Measurements from ENCODE around the gene VPS33B. TPM values are rescaled to one million over a fixed set of nuclear protein-coding genes. Genes with fewer than 3 reads are reported as not detected.

VPS33B gene
- total RNA-seq, 1 donor from 2014 or later = 20.2 TPM

- Mint-ChIP-seq H3K4me1 (ENCODE audit: unreplicated experiment) (peaks cover 3% of the 10 kb centered on the region), H3K9me3 (no peaks in the 10 kb centered on the region), H3K36me3 (peaks cover 11% of the 10 kb centered on the region), H3K4me3 (no peak overlapping the region), H3K27ac (no peak overlapping the region), H3K27me3 (no peaks in the 10 kb centered on the region)
- no peak for TF ChIP-seq CTCF (conservative IDR thresholded peaks at IDR 0.05)
- DNase-seq (ENCODE audit: extremely low spot score, unreplicated experiment) = no peak
Observed at GRCh38 chr15:90962021-90962420, 60.4 kb downstream of the VPS33B start.

GRCh38 chr15:90960298-90961091 lies 61.9 kb downstream of the VPS33B start:
- TF ChIP-seq CTCF (conservative IDR thresholded peaks at IDR 0.05) = no peak
- peaks cover 12% of the 10 kb centered on the region for H3K4me1 Mint-ChIP-seq (ENCODE audit: unreplicated experiment)
- H3K36me3 Mint-ChIP-seq = peaks cover 11% of the 10 kb centered on the region

GRCh38 chr15:90959894-90960293 lies 62.5 kb downstream of the VPS33B start:
- no peaks in the 10 kb centered on the region for H3K9me3 Mint-ChIP-seq
- DNase-seq (ENCODE audit: extremely low spot score, unreplicated experiment) = no peak
- peak overlapping the region; percentile 49 for H3K4me3 Mint-ChIP-seq
- peak overlapping the region; percentile 50 for H3K27ac Mint-ChIP-seq
- peaks cover 12% of the 10 kb centered on the region for H3K4me1 Mint-ChIP-seq (ENCODE audit: unreplicated experiment)
- H3K27me3 Mint-ChIP-seq = no peaks in the 10 kb centered on the region
- TF ChIP-seq CTCF (conservative IDR thresholded peaks at IDR 0.05) = no peak
- H3K36me3 Mint-ChIP-seq = peaks cover 11% of the 10 kb centered on the region

More at GRCh38 chr15:90960298-90961091, 61.9 kb downstream of the VPS33B start:
- Mint-ChIP-seq H3K27ac (no peak overlapping the region), H3K27me3 (no peaks in the 10 kb centered on the region), H3K9me3 (no peaks in the 10 kb centered on the region), H3K4me3 (no peak overlapping the region)
- DNase-seq (ENCODE audit: extremely low spot score, unreplicated experiment) = no peak

GRCh38 chr15:90959028-90959595 lies 63.3 kb downstream of the VPS33B start:
- Mint-ChIP-seq H3K4me1 (ENCODE audit: unreplicated experiment) (peaks cover 12% of the 10 kb centered on the region), H3K4me3 (peak overlapping the region; percentile 49), H3K36me3 (peaks cover 11% of the 10 kb centered on the region), H3K27me3 (no peaks in the 10 kb centered on the region), H3K9me3 (no peaks in the 10 kb centered on the region), H3K27ac (no peak overlapping the region)
- DNase-seq (ENCODE audit: extremely low spot score, unreplicated experiment) = no peak
- TF ChIP-seq CTCF (conservative IDR thresholded peaks at IDR 0.05) = no peak

- Mint-ChIP-seq H3K4me3 (peak overlapping the region; percentile 89), H3K27me3 (no peaks in the 10 kb centered on the region), H3K36me3 (peaks cover 8% of the 10 kb centered on the region), H3K4me1 (ENCODE audit: unreplicated experiment) (peaks cover 12% of the 10 kb centered on the region), H3K27ac (peak overlapping the region; percentile 66), H3K9me3 (no peaks in the 10 kb centered on the region)
- no peak for DNase-seq (ENCODE audit: extremely low spot score, unreplicated experiment)
- no peak for TF ChIP-seq CTCF (conservative IDR thresholded peaks at IDR 0.05)
Observed at GRCh38 chr15:90957791-90958190, 64.6 kb downstream of the VPS33B start.

Data from type B pancreatic cell (in vitro differentiated cells).